Neural cell (in vitro differentiated cells): ENCODE results near the gene MYOD1. TPM values are rescaled to one million over a fixed set of nuclear protein-coding genes. Genes with fewer than 3 reads are reported as not detected.

Experiments used
- H2AFZ ChIP-seq: fragments of 200-600, 300-800 bp; sonication (generic), shearing (Covaris generic); 2 replicates; pipeline ENCODE4 v1.6.0; 2014; ENCODE audit warnings: low read depth, mild to moderate bottlenecking, antibody characterized with exemption, low read length, moderate library complexity
- H3F3A ChIP-seq: fragments of 200-600 bp; shearing (Covaris generic); 2 replicates; pipeline ENCODE4 v1.6.1; 2016; ENCODE audit warnings: mild to moderate bottlenecking, moderate library complexity, mixed read lengths, antibody characterized with exemption, low read length; ENCODE audit not compliant: insufficient read depth, poor library complexity, severe bottlenecking
- H3K27ac ChIP-seq: fragments of 200-600, 300-800 bp; sonication (generic), shearing (Covaris generic); 2 replicates; pipeline ENCODE4 v1.5.1; 2014; ENCODE audit warnings: mild to moderate bottlenecking, low read length, moderate library complexity
- H3K27me3 ChIP-seq: fragments of 300-800, 200-600 bp; sonication (generic), shearing (Covaris generic); 2 replicates; pipeline ENCODE4 v1.6.0; 2014; ENCODE audit warnings: mild to moderate bottlenecking, low read depth, low read length, moderate library complexity; ENCODE audit not compliant: insufficient read depth
- H3K36me3 ChIP-seq: fragments of 300-800, 200-600 bp; sonication (generic), shearing (Covaris generic); 2 replicates; pipeline ENCODE4 v1.5.1; 2014; ENCODE audit warnings: mild to moderate bottlenecking, antibody characterized with exemption, low read length, moderate library complexity; ENCODE audit not compliant: insufficient read depth
- H3K4me2 ChIP-seq: fragments of 300-800, 200-600 bp; sonication (generic), shearing (Covaris generic); 2 replicates; pipeline ENCODE4 v1.6.0; 2014; ENCODE audit warnings: mild to moderate bottlenecking, low read length
- H3K4me3 ChIP-seq: fragments of 300-800, 200-600 bp; sonication (generic), shearing (Covaris generic); 2 replicates; pipeline ENCODE4 v1.5.1; 2014; ENCODE audit warnings: mild to moderate bottlenecking, low read length, moderate library complexity
- H3K79me2 ChIP-seq: fragments of 200-600 bp; shearing (Covaris generic); replicated peaks from 2 replicates; pipeline ENCODE4 v1.6.0; 2014; ENCODE audit warnings: mild to moderate bottlenecking, low read length, moderate library complexity; ENCODE audit not compliant: insufficient read depth
- H3K9ac ChIP-seq: fragments of 300-800, 200-600 bp; sonication (generic), shearing (Covaris generic); 2 replicates; pipeline ENCODE4 v1.6.1; 2016; ENCODE audit warnings: mild to moderate bottlenecking, low read length, mixed read lengths
- H3K9me2 ChIP-seq: fragments of 200-600 bp; shearing (Covaris generic); 2 replicates; pipeline ENCODE4 v1.6.1; 2016; ENCODE audit warnings: mild to moderate bottlenecking, low read length, mixed read lengths; ENCODE audit not compliant: insufficient read depth
- H3K9me3 ChIP-seq: fragments of 200-600, 300-800 bp; sonication (generic), shearing (Covaris generic); 2 replicates; pipeline ENCODE4 v1.6.1; 2016; ENCODE audit warnings: mild to moderate bottlenecking, mixed run types, low read length, moderate library complexity, mixed read lengths
- H4K20me1 ChIP-seq: fragments of 200-600 bp; shearing (Covaris generic); 2 replicates; pipeline ENCODE4 v1.6.1; 2016; ENCODE audit warnings: mild to moderate bottlenecking, mixed run types; ENCODE audit not compliant: insufficient read depth
- CTCF ChIP-seq: fragments of 450-650 bp; IDR thresholded peaks from 2 replicates; pipeline ENCODE4 v1.5.1; 2014; ENCODE audit warnings: antibody characterized with exemption, mild to moderate bottlenecking, moderate library complexity; ENCODE audit not compliant: poor library complexity, severe bottlenecking
- EP300 ChIP-seq: fragments of 450-650 bp; conservative IDR thresholded peaks from 2 replicates; pipeline ENCODE4 v1.6.1; 2014; ENCODE audit warnings: antibody characterized with exemption, mild to moderate bottlenecking, moderate library complexity; ENCODE audit not compliant: poor library complexity, severe bottlenecking
- EZH2 ChIP-seq: fragments of 200-600, 300-800 bp; shearing (Covaris generic), sonication (generic); IDR thresholded peaks from 2 replicates; pipeline ENCODE4 v1.6.1; 2014; ENCODE audit warnings: antibody characterized with exemption, low read length, borderline replicate concordance, mild to moderate bottlenecking; ENCODE audit not compliant: insufficient read depth, poor library complexity, severe bottlenecking
- MXI1 ChIP-seq: fragments of 450-650 bp; conservative IDR thresholded peaks from 2 replicates; pipeline ENCODE4 v1.6.1; 2014; ENCODE audit warnings: antibody characterized with exemption, mild to moderate bottlenecking; ENCODE audit not compliant: poor library complexity, severe bottlenecking
- POLR2AphosphoS5 ChIP-seq: IDR thresholded peaks from 2 replicates; pipeline ENCODE4 v1.6.1; 2012
- RAD21 ChIP-seq: fragments of 450-650 bp; conservative IDR thresholded peaks from 2 replicates; pipeline ENCODE4 v1.6.1; 2014; ENCODE audit warnings: antibody characterized with exemption, mild to moderate bottlenecking, moderate library complexity
- REST ChIP-seq: IDR thresholded peaks from 2 replicates; pipeline ENCODE4 v1.6.1; 2012; ENCODE audit warnings: borderline replicate concordance
- SMC3 ChIP-seq: fragments of 450-650 bp; conservative IDR thresholded peaks from 2 replicates; pipeline ENCODE4 v1.6.1; 2014; ENCODE audit warnings: antibody characterized with exemption, mild to moderate bottlenecking, moderate library complexity; ENCODE audit not compliant: poor library complexity
- TAF1 ChIP-seq: IDR thresholded peaks from 2 replicates; pipeline ENCODE4 v1.6.1; 2012; ENCODE audit warnings: low read depth
- polyA plus RNA-seq: library from polyadenylated mRNA; depleted of rRNA; stranded (reverse); fragments of >200 nt; gene quantifications from 2 replicates; pipeline ENCODE4 v1.2.3, GENCODE V29; 2014

The MYOD1 gene
- polyA plus RNA-seq, 1 donor from 2014 or later = not detected

- H3K27ac ChIP-seq = no peak overlapping the region
Observed at GRCh38 chr11:17745023-17745772, 25.8 kb downstream of the MYOD1 start.

GRCh38 chr11:17746096-17746495 is 26.7 kb downstream of the MYOD1 start:
- no peak overlapping the region for H3K9ac ChIP-seq
- no peaks in the 10 kb centered on the region for H3K36me3 ChIP-seq
- no peak overlapping the region for H3K27ac ChIP-seq
- no peak overlapping the region for H2AFZ ChIP-seq
- TF ChIP-seq SMC3 (no peak), MXI1 (no peak), EP300 (no peak), CTCF (no peak)
- peaks cover 2% of the 10 kb centered on the region for H3K79me2 ChIP-seq
- no peaks in the 10 kb centered on the region for H3F3A ChIP-seq
- H3K4me3 ChIP-seq = no peak overlapping the region
- H3K9me3 ChIP-seq = no peaks in the 10 kb centered on the region
- H3K9me2 ChIP-seq = no peaks in the 10 kb centered on the region
- peaks cover 3% of the 10 kb centered on the region for H4K20me1 ChIP-seq
- H3K27me3 ChIP-seq = no peaks in the 10 kb centered on the region
- H3K4me2 ChIP-seq = no peak overlapping the region

More at GRCh38 chr11:17745023-17745772, 25.8 kb downstream of the MYOD1 start:
- Histone ChIP-seq H3K79me2 (peaks cover 2% of the 10 kb centered on the region), H3K9me3 (no peaks in the 10 kb centered on the region), H3K36me3 (no peaks in the 10 kb centered on the region), H4K20me1 (peaks cover 3% of the 10 kb centered on the region), H3K4me2 (no peak overlapping the region), H3K27me3 (no peaks in the 10 kb centered on the region), H3F3A (no peaks in the 10 kb centered on the region), H2AFZ (no peak overlapping the region), H3K4me3 (no peak overlapping the region), H3K9ac (no peak overlapping the region), H3K9me2 (no peaks in the 10 kb centered on the region)
- TF ChIP-seq EZH2 (no peak), TAF1 (no peak), REST (no peak), RAD21 (no peak), SMC3 (no peak), MXI1 (no peak), CTCF (no peak), EP300 (no peak), POLR2AphosphoS5 (no peak)
